Loucy (cell line): Measurements from ENCODE around the gene PRSS56.

Source experiments
- H2AFZ ChIP-seq: fragments of 200-600 bp; sonication (generic); 2 replicates; pipeline ENCODE4 v1.6.0; 2016; ENCODE audit warnings: antibody characterized with exemption, mild to moderate bottlenecking, low read length, moderate library complexity
- H3F3A ChIP-seq: fragments of 200-600 bp; 2 replicates; pipeline ENCODE4 v1.6.0; 2016; ENCODE audit warnings: antibody characterized with exemption, low read depth, mild to moderate bottlenecking
- H3K27me3 ChIP-seq: fragments of 200-600 bp; sonication (generic); 2 replicates; pipeline ENCODE4 v1.6.1; 2014; ENCODE audit warnings: low read length, mild to moderate bottlenecking; ENCODE audit not compliant: insufficient read depth, poor library complexity, severe bottlenecking
- H3K36me3 ChIP-seq: fragments of 200-600 bp; sonication (generic); 2 replicates; pipeline ENCODE4 v1.6.1; 2016; ENCODE audit warnings: low read length; ENCODE audit not compliant: insufficient read depth
- H3K4me1 ChIP-seq: fragments of 200-600 bp; sonication (generic); 2 replicates; pipeline ENCODE4 v1.5.1; 2014; ENCODE audit warnings: low read length, mild to moderate bottlenecking; ENCODE audit not compliant: insufficient read depth, poor library complexity, severe bottlenecking
- H3K4me2 ChIP-seq: fragments of 200-600 bp; sonication (generic); 2 replicates; pipeline ENCODE4 v1.6.0; 2014; ENCODE audit warnings: antibody characterized with exemption, low read length, low read depth, mild to moderate bottlenecking; ENCODE audit not compliant: poor library complexity, severe bottlenecking
- H3K4me3 ChIP-seq: fragments of 200-600 bp; sonication (generic); 2 replicates; pipeline ENCODE4 v1.5.1; 2014; ENCODE audit warnings: low read length, mild to moderate bottlenecking, mixed read lengths; ENCODE audit not compliant: poor library complexity, severe bottlenecking
- H3K79me2 ChIP-seq: fragments of 200-600 bp; sonication (generic); 2 replicates; pipeline ENCODE4 v1.6.1; 2014; ENCODE audit warnings: low read length; ENCODE audit not compliant: insufficient read depth
- H3K9ac ChIP-seq: fragments of 200-600 bp; sonication (generic); 2 replicates; pipeline ENCODE4 v1.6.0; 2014; ENCODE audit warnings: mild to moderate bottlenecking, low read depth, low read length, moderate library complexity; ENCODE audit not compliant: poor library complexity, severe bottlenecking
- H3K9me2 ChIP-seq: fragments of 200-600 bp; sonication (generic); replicated peaks from 2 replicates; pipeline ENCODE4 v1.6.1; 2016; ENCODE audit warnings: low read depth, low read length, mixed read lengths
- H3K9me3 ChIP-seq: fragments of 200-600 bp; sonication (generic); 2 replicates; pipeline ENCODE4 v1.6.1; 2014; ENCODE audit warnings: mild to moderate bottlenecking, antibody characterized with exemption, low read length, low read depth; ENCODE audit not compliant: insufficient read depth
- H4K20me1 ChIP-seq: fragments of 200-600 bp; sonication (generic); 2 replicates; pipeline ENCODE4 v1.6.0; 2014; ENCODE audit warnings: antibody characterized with exemption, low read length, mild to moderate bottlenecking; ENCODE audit not compliant: insufficient read depth, poor library complexity, severe bottlenecking
- CTCF ChIP-seq: fragments of 200-600 bp; sonication (generic); conservative IDR thresholded peaks from 2 replicates; pipeline ENCODE4 v1.5.1; 2014; ENCODE audit warnings: mild to moderate bottlenecking, antibody characterized with exemption, low read length
- EZH2phosphoT487 ChIP-seq: fragments of 200-600 bp; IDR thresholded peaks from 2 replicates; pipeline ENCODE4 v1.6.1; 2018; ENCODE audit warnings: antibody characterized with exemption, mild to moderate bottlenecking, moderate library complexity, borderline replicate concordance

Gene PRSS56

GRCh38 chr2:232515639-232516038 lies 4.5 kb upstream of the PRSS56 start:
- H3K27me3 ChIP-seq = no peaks in the 10 kb centered on the region
- no peak overlapping the region for H2AFZ ChIP-seq

GRCh38 chr2:232516551-232516950 lies 3.6 kb upstream of the PRSS56 start:
- H3K4me3 ChIP-seq = no peak overlapping the region
- no peak overlapping the region for H2AFZ ChIP-seq
- no peaks in the 10 kb centered on the region for H3K36me3 ChIP-seq
- H3K9ac ChIP-seq = no peak overlapping the region
- H3K9me2 ChIP-seq = no peaks in the 10 kb centered on the region
- H4K20me1 ChIP-seq = no peaks in the 10 kb centered on the region
- no peaks in the 10 kb centered on the region for H3K79me2 ChIP-seq
- no peaks in the 10 kb centered on the region for H3K9me3 ChIP-seq
- H3K4me2 ChIP-seq = no peak overlapping the region
- no peaks in the 10 kb centered on the region for H3K27me3 ChIP-seq
- no peaks in the 10 kb centered on the region for H3K4me1 ChIP-seq
- no peaks in the 10 kb centered on the region for H3F3A ChIP-seq
- TF ChIP-seq EZH2phosphoT487 = no peak
- TF ChIP-seq CTCF = no peak

More at GRCh38 chr2:232515639-232516038, 4.5 kb upstream of the PRSS56 start:
- no peak overlapping the region for H3K4me2 ChIP-seq
- no peaks in the 10 kb centered on the region for H3K9me2 ChIP-seq
- no peaks in the 10 kb centered on the region for H3K36me3 ChIP-seq
- no peaks in the 10 kb centered on the region for H3K4me1 ChIP-seq
- no peak for TF ChIP-seq EZH2phosphoT487
- no peak for TF ChIP-seq CTCF
- H3K9me3 ChIP-seq = no peaks in the 10 kb centered on the region
- no peaks in the 10 kb centered on the region for H3F3A ChIP-seq
- no peak overlapping the region for H3K4me3 ChIP-seq
- no peaks in the 10 kb centered on the region for H3K79me2 ChIP-seq
- H3K9ac ChIP-seq = no peak overlapping the region
- H4K20me1 ChIP-seq = no peaks in the 10 kb centered on the region

GRCh38 chr2:232518844-232519243 lies 1.3 kb upstream of the PRSS56 start:
- H3K27me3 ChIP-seq = no peaks in the 10 kb centered on the region
- H3K4me1 ChIP-seq = no peaks in the 10 kb centered on the region
- no peaks in the 10 kb centered on the region for H3K79me2 ChIP-seq
- no peak overlapping the region for H3K4me2 ChIP-seq
- H3K9ac ChIP-seq = no peak overlapping the region
- no peak overlapping the region for H3K4me3 ChIP-seq
- H2AFZ ChIP-seq = no peak overlapping the region
- TF ChIP-seq EZH2phosphoT487 = no peak
- no peak for TF ChIP-seq CTCF
- H4K20me1 ChIP-seq = no peaks in the 10 kb centered on the region
- no peaks in the 10 kb centered on the region for H3K36me3 ChIP-seq
- H3F3A ChIP-seq = no peaks in the 10 kb centered on the region
- no peaks in the 10 kb centered on the region for H3K9me3 ChIP-seq
- H3K9me2 ChIP-seq = no peaks in the 10 kb centered on the region
